ENCODE data around the gene FKBP10. TPM values are rescaled to one million over a fixed set of nuclear protein-coding genes. Genes with fewer than 3 reads are reported as not detected.

Gene FKBP10
- total RNA-seq, 1 donor from 2014 or later, result 73.3 TPM

DNA sequence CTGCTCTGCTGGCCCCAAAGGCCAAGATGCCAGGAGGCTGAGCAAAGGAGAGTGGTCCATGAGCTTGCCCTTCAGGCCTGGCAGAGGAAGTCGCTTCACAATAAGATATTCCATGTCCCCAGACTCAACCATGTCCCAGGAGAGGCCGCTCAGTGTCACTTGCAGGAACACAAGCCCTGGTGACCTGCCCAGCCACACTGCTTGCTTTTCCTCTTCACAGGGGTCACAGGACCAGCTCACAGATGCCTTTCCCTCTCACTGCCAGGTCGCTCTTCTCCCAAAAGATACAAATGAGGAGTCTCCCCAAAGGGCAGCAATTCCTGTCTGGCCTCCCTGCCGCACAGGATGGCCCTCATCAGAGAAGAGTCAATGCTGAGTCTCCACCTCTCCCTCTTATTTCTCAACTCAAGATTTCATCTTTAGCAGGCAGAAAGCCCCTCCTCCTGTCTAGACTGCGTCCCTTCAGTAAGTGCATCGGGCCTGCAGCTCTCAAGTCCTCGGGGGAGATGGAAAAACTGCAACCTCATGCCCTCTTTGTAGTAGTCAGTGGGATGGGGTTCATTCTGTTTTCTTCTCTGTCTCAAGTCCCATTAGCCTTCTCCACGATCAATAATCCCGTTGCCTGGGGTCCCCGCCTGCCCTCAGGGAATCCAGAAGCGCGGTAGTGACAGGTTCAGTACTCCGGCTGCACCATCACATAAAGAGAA, 31.2 kb upstream of the FKBP10 start:
- ATAC-seq (no peak), DNase-seq (ENCODE audit: low spot score) (no peak)
- intact Hi-C loops (cut with DNase I), result no loop called here

DNA sequence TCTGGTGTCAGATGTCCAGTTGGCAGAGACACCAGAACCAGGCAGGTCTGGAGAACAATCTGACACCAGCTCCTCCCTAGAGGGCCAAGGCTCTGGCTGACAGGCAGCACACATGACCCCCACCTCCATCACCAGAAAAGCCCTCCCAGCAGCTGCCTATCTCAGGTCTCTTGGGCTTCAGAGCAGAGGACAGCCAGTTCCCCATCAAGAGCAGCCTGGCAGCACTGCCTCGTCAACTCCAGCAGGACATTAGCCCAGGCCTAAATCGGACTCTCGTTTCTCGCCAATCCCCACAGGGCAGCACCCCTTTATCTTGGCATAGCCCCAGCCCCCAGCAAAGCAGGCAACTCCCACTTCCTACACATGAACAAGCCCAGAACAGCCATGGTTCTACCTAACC, 30.7 kb upstream of the FKBP10 start:
- DNase-seq (ENCODE audit: low spot score) (no peak), ATAC-seq (no peak)
- intact Hi-C loops (cut with DNase I), result no loop called here

DNA sequence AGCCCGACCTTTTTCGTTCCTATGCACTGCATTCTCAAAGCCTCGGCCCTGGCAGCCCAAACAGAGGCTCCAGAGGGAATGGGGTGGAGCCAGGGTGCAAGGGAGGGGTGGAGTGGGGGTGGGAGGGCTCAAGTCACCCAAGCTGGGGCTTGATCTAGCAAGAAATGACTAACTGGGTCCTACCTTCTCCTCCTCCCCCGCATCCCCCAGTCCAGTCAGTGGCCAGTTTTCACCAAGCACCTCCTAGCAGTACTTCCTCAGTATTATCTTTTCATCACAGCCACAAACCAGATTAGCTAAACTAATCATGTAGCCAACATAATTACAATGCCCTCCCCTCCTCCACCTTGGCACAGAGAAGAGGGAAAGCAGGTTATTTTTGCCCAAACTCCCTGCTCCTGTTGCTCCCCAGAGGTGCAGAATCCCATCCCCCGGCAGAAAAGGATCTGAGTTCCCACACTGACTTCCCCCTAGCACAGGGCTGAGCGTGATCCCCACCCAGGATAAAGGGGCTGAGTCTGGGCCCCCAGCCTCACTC, 28.5 kb upstream of the FKBP10 start:
- DNase-seq (ENCODE audit: low spot score) (no peak), ATAC-seq (no peak)
- intact Hi-C loops (cut with DNase I), result no loop called here

DNA sequence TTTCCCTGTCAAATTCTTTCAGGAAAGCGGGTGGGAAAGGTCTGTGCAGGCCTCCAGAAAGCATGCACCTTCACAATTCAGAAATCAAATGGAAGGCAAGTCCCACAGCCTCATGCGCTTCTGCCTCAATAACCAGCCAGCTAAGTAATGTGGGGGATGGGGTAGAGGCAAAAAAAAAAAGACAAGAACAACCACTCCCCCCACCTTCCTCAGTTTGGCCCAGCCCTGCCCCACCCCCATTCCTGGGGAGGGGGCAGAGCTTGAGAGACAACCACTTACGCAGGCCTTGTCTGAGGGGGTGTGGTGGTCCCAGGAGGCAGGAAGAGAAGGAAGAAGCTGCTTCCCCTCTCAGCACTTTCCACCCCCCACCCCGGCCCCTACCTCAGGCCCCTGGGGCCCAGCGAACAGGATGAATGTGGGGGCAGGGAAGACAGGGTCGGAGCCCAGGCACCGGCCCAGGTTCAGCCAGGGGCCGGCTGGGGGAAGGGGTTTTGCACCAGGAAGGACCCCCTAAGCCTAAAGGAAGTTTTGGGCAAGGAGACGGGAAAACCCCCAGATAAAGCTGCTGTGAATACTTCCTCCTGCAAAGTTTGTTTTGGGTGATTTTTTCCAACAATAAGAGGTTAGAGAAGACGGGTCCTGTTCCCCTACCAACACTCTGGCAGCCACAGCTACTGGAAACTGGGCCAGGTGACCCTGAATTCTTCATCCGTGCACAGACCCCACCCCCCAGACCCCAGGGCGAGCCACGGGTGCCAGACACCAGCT, 27.5 kb upstream of the FKBP10 start:
- DNase-seq (ENCODE audit: low spot score) (no peak), ATAC-seq (peak; percentile 27)

DNA sequence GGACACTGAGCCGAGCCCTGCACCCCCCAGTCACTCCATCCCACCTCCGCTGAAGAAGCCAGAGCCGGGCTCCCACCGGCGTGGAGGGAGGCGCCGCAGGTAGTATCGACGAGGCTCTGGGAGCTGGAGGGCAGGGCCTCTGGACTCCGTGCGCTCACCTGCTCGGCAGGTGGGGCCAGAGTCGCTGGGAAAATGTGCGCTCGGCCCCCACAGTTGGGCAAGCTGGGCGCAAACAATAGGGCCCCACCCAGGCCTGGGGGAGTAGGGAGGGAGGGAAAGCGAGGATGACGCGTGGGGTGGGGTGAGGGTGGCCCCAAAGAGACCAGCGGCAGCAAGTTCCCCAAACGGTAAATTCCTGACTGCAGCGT, 27.0 kb upstream of the FKBP10 start:
- DNase-seq (ENCODE audit: low spot score), result no peak
- peak; percentile 14 for ATAC-seq
- intact Hi-C loops (cut with DNase I), result no loop called here

More for the DNA sequence above, 27.5 kb upstream of the FKBP10 start:
- intact Hi-C loops (cut with DNase I), result no loop called here

DNA sequence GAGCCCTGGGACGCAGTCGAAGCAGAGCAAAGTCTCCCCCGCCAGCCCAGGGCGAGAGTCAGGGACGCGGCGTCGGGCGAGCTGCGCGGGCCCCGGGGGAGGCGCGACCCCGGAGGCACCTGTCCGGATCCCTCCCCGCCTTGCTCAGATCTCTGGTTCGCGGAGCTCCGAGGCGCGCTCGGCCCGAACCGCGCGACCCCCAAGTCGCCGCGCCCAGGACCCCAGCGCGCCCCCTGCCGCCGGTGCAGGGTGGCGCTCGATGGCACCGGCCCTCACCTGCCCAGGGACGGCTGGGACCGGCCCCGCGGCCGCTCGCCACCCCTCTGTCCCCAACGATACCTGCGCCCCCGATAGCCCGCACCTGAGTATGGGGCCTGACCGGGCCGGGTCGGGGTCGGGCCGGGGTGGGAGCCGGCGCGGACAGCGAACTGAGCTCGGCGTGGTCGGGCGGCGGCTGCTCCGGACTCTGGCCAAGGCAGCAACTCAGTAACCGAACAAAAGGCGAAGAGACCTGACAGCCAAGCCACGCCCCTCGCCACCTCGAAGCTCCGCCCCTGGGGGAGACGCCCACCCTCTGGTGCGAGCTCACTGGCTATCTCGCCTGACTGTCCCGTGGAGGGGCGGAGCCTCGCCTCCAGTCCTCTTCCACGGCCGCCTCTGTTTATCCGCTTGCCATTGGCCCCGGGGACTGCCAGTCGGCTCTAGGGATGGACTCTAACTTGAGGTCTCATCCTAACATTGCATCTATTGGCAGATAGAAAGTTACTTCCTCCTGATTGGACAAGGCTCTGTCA, 26.4 kb upstream of the FKBP10 start, which contains the start of gene JUP:
JUP (minus strand) TSS at position 485 of the 794 bp plus-strand sequence. CDS start 14,857 bp downstream, outside the sequence.
- ATAC-seq, result peak; percentile 98
- intact Hi-C loops (cut with DNase I), result no loop called here
- peak; percentile 100 for DNase-seq (ENCODE audit: low spot score)

DNA sequence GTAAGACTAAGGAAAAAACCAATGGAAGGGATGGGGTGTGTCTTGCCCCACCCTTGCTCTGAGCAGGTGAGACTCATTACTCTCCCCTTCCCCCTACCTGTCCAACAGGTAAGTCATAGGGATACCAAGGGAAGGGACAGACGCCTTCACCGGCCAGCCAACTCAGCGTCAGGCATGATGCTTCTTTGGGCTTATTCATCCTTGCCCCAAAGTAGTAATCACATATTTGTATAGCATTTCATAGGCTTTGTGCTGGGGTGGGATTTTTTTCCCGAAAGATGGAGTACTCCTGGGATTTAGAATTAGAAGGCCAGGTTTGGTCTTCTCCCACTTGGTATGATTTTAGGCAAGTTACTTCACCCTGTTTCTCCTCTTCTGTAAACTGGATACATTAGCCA, 25.8 kb upstream of the FKBP10 start:
- ATAC-seq (no peak), DNase-seq (ENCODE audit: low spot score) (no peak)
- intact Hi-C loops (cut with DNase I), result no loop called here

DNA sequence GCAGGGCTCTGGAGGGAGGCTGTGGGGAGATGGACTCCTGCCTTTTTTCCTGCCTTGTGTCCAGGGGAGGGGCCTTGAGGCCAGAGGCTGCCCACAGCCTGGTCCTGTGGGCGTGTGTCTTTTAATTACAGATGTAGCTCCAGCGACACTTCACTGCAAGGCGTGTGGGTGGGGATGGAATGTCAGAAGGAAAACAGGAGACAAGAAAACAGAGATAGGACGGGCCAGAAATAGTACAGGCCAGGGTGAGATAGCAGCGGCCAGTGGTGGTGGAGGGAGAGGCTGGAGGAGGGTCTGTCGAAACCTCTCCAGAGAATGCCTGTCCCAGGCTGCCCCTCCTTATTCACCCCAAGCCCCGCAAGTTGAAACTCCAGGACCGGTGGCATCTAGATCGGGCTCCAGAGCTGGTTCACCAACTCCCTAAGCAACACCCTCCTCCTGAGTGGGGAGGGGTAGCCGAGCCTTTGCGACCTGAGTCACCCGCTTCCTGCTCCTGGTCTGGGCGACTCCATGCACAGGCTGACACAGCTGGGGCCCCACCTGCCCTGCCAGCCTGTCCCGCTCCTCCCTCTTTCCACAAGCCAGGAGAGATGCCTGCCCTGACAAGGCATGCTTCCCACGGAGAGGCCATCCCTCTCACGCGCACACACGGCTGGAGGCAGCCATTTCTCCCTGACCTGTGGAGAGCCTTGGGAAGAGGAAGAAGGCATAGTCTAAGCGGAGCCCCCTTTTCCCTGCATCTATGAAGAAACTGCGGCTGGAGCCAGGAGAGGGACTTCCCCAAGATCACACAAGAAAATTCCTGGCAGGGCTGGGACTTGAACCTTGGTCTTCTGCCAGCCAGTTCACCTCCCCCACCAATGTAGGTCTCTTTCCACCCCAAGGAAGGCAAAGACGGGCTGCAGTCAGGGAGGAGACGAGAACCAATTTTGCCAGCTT, 19.7 kb upstream of the FKBP10 start:
- intact Hi-C loops (cut with DNase I), result no loop called here
- ATAC-seq (peak; percentile 46), DNase-seq (ENCODE audit: low spot score) (no peak)

DNA sequence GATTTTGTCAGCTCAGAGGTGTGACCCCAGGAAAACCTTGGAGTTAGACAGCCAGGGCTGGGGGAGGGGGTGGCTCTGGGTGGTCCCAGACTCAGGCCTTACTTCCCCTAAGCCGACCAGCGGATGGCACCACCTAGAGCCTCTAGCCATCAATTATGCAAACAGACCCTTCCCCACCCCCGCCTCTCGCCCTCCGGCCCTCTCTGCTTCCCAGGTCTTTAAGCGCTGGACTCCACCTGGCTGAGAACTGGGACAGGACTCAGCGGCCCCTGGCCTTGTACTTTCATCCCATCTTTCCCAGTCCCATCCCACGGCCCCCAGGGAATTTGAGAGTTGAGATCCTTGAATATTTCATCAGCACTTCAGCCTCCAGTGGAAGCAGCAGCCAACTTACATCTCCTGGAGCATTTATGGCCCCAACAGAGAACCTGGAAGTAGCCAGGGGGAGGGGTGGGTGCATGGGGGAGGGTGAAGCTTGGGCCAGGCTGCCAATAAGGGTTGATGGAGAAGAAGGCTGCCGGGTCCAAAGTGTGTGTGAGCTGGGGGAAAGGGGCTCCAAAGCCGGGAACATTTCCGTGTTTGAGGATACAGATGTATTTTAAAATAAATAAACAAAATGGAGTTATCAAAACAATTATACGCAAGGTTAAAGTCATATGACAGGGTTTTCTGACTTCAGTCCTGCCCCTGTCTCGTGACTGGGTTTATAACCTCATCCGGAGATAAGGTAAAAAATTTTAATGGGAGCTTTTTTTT, 18.8 kb upstream of the FKBP10 start:
- DNase-seq (ENCODE audit: low spot score) (no peak), ATAC-seq (peak; percentile 3)
- intact Hi-C loops (cut with DNase I), result no loop called here

DNA sequence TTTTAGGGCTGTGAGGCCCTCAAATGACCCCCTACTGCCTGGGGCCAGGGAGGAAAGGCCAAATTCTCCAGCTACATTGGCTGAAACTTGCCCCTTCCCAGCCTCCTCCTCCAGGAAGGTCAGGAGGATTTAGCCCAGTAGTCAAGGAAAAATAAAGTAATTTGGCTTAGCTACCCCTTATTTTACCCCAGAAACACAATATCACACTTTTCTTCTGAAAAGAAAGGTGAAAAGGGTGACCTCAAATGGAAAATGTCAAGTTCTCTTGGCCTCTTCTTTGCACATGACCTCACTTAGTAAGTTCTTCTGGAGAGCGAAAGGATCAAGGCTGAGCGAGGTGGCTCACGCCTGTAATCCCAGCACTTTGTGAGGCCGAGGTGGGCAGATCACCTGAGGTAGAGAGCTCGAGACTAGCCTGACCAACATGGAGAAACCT, 18.2 kb upstream of the FKBP10 start:
- ATAC-seq (no peak), DNase-seq (ENCODE audit: low spot score) (no peak)
- intact Hi-C loops (cut with DNase I), result no loop called here

DNA sequence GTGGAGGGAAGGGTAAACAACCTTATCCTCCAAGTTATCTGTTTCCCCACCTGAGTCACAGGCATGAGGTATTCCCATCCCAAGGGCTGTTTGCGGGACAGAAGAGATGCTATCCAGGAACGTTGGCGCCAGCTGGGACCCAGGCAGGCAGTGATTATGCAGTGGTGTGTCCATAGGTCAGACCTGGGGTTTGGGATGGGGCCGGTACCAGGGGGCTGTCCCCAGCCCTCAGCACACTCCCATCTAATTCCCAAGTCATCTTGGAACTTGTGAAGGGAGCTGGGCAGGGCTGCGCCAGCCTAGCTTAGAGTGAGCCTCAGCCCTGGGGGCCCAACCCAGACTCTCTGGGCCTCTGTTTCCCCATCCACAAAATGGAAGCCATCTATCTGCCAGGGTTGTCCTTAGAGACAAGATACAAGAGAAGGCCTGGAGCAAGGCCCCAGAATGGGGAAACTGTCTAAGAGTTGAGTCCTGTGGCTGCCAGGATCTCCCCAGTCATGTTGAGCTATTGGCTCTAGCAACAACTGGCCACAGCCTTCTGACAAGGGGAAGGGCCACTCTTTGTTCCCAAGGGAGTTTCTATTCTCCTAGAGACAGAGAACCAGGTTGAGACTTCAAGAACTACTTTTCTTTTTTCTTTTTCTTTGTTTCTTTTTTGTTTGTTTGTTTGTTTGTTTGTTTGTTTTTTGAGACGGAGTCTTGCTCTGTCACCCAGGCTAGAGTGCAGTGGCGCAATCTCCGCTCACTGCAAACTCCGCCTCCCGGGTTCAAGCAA, 16.5 kb upstream of the FKBP10 start:
- intact Hi-C loops (cut with DNase I), result no loop called here
- no peak for ATAC-seq
- no peak for DNase-seq (ENCODE audit: low spot score)

DNA sequence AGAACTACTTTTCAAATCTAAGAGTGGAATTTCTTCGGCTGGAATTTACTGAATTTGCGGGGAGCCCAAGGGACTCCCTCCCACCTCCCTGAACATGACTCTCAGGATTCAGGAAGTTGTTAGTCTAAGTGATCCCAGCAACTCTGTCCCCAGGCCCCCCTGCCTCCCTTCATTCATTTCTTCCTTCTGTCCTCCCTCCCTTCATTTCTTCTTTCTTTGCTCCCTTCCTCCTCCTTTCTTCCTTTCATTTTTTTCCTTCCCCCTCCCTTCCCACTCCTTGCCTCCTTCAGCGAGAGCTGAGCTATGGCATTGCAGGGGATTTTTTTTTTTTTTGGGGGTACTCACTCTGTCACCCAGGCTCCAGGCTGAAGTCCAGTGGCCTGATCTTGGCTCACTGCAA, 15.4 kb upstream of the FKBP10 start:
- DNase-seq (ENCODE audit: low spot score), result no peak
- intact Hi-C loops (cut with DNase I), result no loop called here
- no peak for ATAC-seq

DNA sequence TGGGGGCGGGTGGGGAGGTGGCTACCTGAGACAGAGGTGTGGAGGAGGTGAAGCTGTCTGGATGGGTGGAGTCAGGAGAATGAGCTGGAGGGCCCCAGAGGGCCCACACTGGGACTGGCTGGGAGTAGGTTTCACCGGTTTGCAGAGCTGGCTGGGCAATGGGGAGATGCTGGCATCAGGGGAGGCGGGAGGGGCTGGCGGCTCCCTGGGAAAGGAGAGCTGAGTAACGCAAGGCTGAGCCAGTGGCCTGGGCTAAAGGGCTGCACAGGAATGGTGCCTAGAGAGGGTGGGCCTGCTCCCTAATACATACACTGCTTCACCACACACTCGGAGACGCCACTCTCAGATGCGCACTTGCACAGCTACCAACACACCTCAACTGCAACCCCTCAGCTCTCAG, 13.4 kb upstream of the FKBP10 start:
- ATAC-seq, result no peak
- intact Hi-C loops (cut with DNase I), result no loop called here

DNA sequence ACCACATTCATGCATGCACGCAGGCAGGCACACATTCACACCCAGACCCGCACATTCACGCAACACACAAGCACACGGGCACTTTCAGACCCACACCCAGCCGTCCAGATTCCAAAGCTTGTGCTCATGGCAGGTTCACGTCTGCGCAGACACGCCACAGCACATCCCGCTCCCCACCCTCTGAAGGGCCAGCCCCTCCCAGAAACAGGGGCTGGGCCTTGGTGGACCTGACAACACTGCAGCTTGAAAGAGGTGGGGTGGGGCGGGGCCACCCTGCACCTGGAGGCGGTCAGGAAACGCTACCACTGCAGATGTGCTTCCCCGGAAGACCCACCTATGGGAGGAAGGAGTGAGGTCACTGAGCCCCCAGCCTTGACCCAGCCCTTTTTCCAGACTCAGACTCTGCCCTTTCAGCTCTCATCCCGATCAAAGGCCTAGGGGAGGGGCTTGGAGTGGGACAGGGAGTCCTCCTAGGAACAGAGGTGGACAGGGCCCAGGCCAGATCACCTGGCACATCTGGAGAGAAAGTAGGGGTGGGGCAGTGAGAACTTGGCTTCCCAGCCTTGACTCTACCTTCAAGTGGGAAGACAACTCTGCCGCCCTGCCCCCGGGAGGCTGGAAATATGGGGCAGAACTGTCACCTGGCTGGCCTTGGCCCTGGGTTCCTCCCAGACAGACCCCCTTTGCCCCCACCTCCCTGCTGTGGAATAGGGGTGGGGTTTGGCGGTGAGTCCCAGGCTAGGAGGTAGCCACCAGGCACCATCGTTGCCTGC, 12.0 kb upstream of the FKBP10 start:
- DNase-seq (ENCODE audit: low spot score) (no peak), ATAC-seq (peak; percentile 49)

More for the DNA sequence above, 13.4 kb upstream of the FKBP10 start:
- no peak for DNase-seq (ENCODE audit: low spot score)

DNA sequence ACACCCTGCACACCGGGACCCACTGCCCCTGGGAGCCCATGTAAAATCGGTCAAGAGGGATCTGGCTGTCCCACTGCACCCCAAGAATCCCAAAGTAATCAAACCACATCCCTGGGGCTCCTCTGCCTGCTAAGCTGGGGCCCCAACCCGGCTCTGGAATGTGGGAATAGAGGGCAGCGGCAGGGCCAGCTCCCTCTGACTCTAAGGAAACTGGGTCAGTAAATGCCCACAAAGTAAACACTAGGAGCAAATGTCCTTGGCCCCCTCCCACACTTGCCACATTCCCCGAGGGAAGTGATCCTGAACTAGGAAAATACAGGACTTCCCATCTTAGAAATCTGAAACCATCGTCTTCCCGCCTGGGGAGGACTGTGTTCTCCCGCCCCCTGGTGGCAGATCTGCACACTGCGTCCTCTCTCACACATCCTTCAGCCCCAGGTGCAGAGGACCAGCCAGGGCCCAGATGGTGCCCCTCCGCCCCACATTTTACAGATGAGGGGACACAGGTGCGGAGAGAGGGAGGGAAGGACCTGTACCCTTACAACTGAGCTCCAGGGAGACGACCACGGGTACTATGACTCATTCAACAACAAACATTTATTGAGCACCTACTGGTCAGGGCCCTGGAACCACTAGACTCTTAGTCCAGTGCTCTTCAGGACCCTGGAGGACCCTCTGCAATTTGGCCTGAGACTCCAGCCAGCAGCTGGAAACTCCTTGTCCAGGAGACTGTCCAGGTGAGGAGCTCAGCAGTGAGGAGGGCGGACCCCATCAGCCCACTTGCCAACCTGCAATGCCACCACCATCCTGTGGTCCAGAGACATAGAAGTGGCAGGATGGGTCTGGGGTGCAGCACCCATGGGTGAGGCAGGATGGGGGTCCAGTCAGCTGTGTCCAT, 11.2 kb upstream of the FKBP10 start:
- ATAC-seq (peak; percentile 91), DNase-seq (ENCODE audit: low spot score) (peak; percentile 91)
- intact Hi-C loops (cut with DNase I), result loop anchor here (2.0 kb wide), 1 partner anchor 65 kb away; no protein-coding TSS in a partner anchor

More for the DNA sequence above, 12.0 kb upstream of the FKBP10 start:
- intact Hi-C loops (cut with DNase I), result loop anchor here (2.0 kb wide), 1 partner anchor 64 kb away; no protein-coding TSS in a partner anchor

All from sciatic nerve (tissue), 2 donors.